ENCODE data around the gene MRPL20. TPM values are rescaled to one million over a fixed set of nuclear protein-coding genes. Genes with fewer than 3 reads are reported as not detected.
"Not testable (repeated sequence)": the region's sequence is repeated elsewhere in the genome, so short reads cannot be mapped to it uniquely, and the experiment has no call there.

Gene MRPL20
- total RNA-seq, 2 donors from 2014 or later, result 82.9 to 115 TPM

- Mint-ChIP-seq H3K9me3 (no peaks in the 10 kb centered on the region), H3K36me3 (no peaks in the 10 kb centered on the region), H3K27ac (no peak overlapping the region)
- DNase-seq (ENCODE audit: low spot score in 2 of 2) (no peak), ATAC-seq (no peak)
Measured at GRCh38 chr1:1420654-1421141, 13.6 kb upstream of the MRPL20 start.

GRCh38 chr1:1419813-1420653, 12.9 kb upstream of the MRPL20 start:
- Mint-ChIP-seq H3K36me3 (no peaks in the 10 kb centered on the region), H3K9me3 (no peaks in the 10 kb centered on the region), H3K27ac (no peak overlapping the region)
- ATAC-seq, result peak; percentile 50 to 57
- DNase-seq (ENCODE audit: low spot score in 2 of 2), result no peak

- no peak for ATAC-seq
- Mint-ChIP-seq H3K27ac (no peak overlapping the region), H3K36me3 (no peaks in the 10 kb centered on the region), H3K9me3 (no peaks in the 10 kb centered on the region)
- no peak for DNase-seq (ENCODE audit: low spot score in 2 of 2)
Measured at GRCh38 chr1:1419363-1419812, 12.3 kb upstream of the MRPL20 start.

- ATAC-seq (no peak), DNase-seq (ENCODE audit: low spot score in 2 of 2) (no peak)
- Mint-ChIP-seq H3K36me3 (no peaks in the 10 kb centered on the region), H3K27ac (peak overlapping the region in 1 of 2 donors; percentile 62), H3K9me3 (no peaks in the 10 kb centered on the region)
Measured at GRCh38 chr1:1418464-1419362, 11.6 kb upstream of the MRPL20 start.

- DNase-seq (ENCODE audit: low spot score in 2 of 2); H3K36me3 Mint-ChIP-seq; H3K9me3 Mint-ChIP-seq: not testable (repeated sequence)
- H3K27ac Mint-ChIP-seq, result peak overlapping the region in 1 of 2 donors; percentile 62
- peak in 1 of 2 donors; percentile 58 for ATAC-seq
Measured at GRCh38 chr1:1417825-1418463, 10.9 kb upstream of the MRPL20 start.

GRCh38 chr1:1417396-1417795, 10.3 kb upstream of the MRPL20 start:
- H3K27ac Mint-ChIP-seq, result peak overlapping the region in 1 of 2 donors; percentile 78
- not testable (repeated sequence) for DNase-seq (ENCODE audit: low spot score in 2 of 2); H3K9me3 Mint-ChIP-seq; ATAC-seq; H3K36me3 Mint-ChIP-seq

- ATAC-seq, result no peak
- no peak for DNase-seq (ENCODE audit: low spot score in 2 of 2)
- Mint-ChIP-seq H3K27ac (no peak overlapping the region), H3K36me3 (no peaks in the 10 kb centered on the region), H3K9me3 (no peaks in the 10 kb centered on the region)
Measured at GRCh38 chr1:1415751-1416150, 8.7 kb upstream of the MRPL20 start.

GRCh38 chr1:1412311-1412902, 5.3 kb upstream of the MRPL20 start:
- peak in 1 of 2 donors; percentile 55 for ATAC-seq
- H3K36me3 Mint-ChIP-seq; DNase-seq (ENCODE audit: low spot score in 2 of 2); H3K27ac Mint-ChIP-seq; H3K9me3 Mint-ChIP-seq: not testable (repeated sequence)

GRCh38 chr1:1411626-1412025, 4.5 kb upstream of the MRPL20 start:
- ATAC-seq, result no peak

GRCh38 chr1:1410238-1410637, 3.1 kb upstream of the MRPL20 start:
- not testable (repeated sequence) for H3K9me3 Mint-ChIP-seq; DNase-seq (ENCODE audit: low spot score in 2 of 2); H3K27ac Mint-ChIP-seq; ATAC-seq
- H3K36me3 Mint-ChIP-seq, result peaks cover 12 to 23% of the 10 kb centered on the region in 2 donors

More at GRCh38 chr1:1411626-1412025, 4.5 kb upstream of the MRPL20 start:
- peak overlapping the region in 1 of 2 donors; percentile 59 for H3K27ac Mint-ChIP-seq
- H3K9me3 Mint-ChIP-seq, result no peaks in the 10 kb centered on the region
- DNase-seq (ENCODE audit: low spot score in 2 of 2), result no peak
- H3K36me3 Mint-ChIP-seq, result peaks cover 0 to 10% of the 10 kb centered on the region in 2 donors

GRCh38 chr1:1407636-1408318, 684 bp upstream of the MRPL20 start:
- ATAC-seq, result peak; percentile 17 to 18
- no peaks in the 10 kb centered on the region for H3K9me3 Mint-ChIP-seq
- peaks cover 13 to 33% of the 10 kb centered on the region in 2 donors for H3K36me3 Mint-ChIP-seq
- no peak for DNase-seq (ENCODE audit: low spot score in 2 of 2)
- H3K27ac Mint-ChIP-seq, result peak overlapping the region; percentile 84 to 94

GRCh38 chr1:1406101-1406820, 832 bp downstream of the MRPL20 start:
- H3K9me3 Mint-ChIP-seq, result no peaks in the 10 kb centered on the region

GRCh38 chr1:1403653-1404052, 3.4 kb downstream of the MRPL20 start:
- Mint-ChIP-seq H3K27ac (peak overlapping the region; percentile 67 to 94), H3K36me3 (peaks cover 32 to 60% of the 10 kb centered on the region in 2 donors), H3K9me3 (no peaks in the 10 kb centered on the region)
- DNase-seq (ENCODE audit: low spot score in 2 of 2), result no peak
- ATAC-seq, result no peak

More at GRCh38 chr1:1406101-1406820, 832 bp downstream of the MRPL20 start:
- DNase-seq (ENCODE audit: low spot score in 2 of 2) (no peak), ATAC-seq (no peak)
- peak overlapping the region; percentile 94 to 98 for H3K27ac Mint-ChIP-seq
- peaks cover 13 to 41% of the 10 kb centered on the region in 2 donors for H3K36me3 Mint-ChIP-seq

GRCh38 chr1:1402901-1403392, 4.1 kb downstream of the MRPL20 start:
- H3K9me3 Mint-ChIP-seq, ATAC-seq: not testable (repeated sequence)
- H3K27ac Mint-ChIP-seq, result peak overlapping the region; percentile 51 to 67

More at GRCh38 chr1:1402901-1403392, 4.1 kb downstream of the MRPL20 start:
- DNase-seq (ENCODE audit: low spot score in 2 of 2), result not testable (repeated sequence)
- H3K36me3 Mint-ChIP-seq, result peaks cover 38 to 58% of the 10 kb centered on the region in 2 donors

Measured in activated naive CD4-positive, alpha-beta T cell treated with anti-CD3 and anti-CD28 coated beads, Interleukin-2, amount 50 U/mL, for 72 hours (primary cell).